GM03348 (cell line): ENCODE results near the gene CNTN4.

Experiments used
- DNase-seq: peaks from one replicate; pipeline ENCODE4 v3.0.0; 2012; ENCODE audit warnings: low spot score

The CNTN4 gene

GRCh38 chr3:2920103-2920502 is 821.4 kb downstream of the CNTN4 start:
- DNase-seq = no peak

- DNase-seq = no peak
These were observed 822.8 kb downstream of the CNTN4 start for GRCh38 chr3:2921452-2921851.

DNA sequence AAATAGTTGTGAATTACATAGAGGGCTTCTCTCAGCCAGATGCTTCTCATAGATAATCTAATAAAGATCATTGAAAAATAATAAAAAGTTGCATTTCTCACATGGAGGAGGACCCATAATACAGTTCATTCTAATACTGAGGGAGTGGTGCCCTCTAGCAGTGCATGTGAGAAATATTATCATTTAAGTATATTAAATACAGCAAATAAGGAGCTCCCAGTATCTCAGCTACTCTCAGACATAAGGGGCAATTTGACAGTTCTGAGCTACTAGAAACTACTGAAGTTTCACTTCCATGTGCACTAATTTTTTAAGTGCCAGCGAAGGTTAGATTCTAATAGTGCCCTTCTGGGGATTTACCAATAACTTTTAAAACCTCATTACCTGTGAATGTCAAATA is 823.2 kb downstream of the CNTN4 start:
- no peak for DNase-seq

DNA sequence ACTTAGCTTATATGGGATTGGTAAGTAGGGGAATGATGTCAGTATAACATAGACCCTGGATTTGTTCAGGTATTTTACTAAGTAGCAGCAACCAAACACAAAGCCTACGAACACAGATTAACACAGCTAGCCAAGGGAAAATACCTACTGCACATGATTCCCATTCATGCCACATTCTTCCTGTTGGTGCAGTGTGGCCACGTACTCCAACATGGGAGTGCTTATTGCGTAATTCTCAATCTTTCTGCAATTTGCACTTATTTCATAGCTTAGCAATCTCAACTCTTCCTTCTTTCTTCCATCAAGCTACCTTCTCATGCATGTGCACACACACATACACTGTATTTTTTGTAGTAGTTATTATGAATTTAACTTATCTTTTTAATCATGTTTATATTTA is 824.7 kb downstream of the CNTN4 start:
- no peak for DNase-seq

DNA sequence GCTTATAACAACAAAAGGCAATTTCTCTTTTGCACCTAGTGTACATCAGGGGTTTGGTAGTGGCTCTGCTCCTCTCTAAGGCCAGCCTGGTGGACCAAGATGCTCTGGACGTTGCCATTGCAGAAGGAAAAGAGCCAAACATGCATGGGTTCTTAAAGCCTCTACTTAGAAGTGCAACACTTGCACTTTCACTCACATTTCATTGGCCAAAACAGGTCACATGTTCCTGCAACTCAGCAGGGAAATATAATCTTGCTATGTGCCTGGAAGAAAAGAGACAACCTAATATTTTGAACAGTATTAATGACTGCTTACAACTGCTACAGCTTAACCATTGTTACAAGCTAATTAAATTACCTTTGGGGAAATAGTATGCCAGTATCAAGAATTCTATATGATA is 828.6 kb downstream of the CNTN4 start:
- no peak for DNase-seq

DNA sequence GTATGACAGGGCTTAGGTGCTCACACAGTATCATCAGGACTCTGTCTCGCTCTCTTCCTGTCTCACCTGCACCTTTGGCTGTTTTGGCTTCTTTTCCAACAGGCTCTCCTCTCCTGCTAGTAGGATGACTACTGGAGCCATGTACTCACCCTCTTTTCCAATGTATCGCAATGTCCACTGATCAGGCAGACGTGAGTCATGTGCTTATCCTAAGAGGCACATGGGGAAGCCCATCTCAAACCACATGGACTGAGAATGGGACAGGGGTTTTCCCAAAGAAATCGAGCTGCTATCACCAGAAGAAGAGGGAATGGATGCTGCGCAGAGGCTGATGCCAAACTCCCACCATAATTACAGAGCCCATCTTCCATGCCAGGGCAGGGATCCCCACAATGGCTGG is 830.9 kb downstream of the CNTN4 start:
- no peak for DNase-seq

DNA sequence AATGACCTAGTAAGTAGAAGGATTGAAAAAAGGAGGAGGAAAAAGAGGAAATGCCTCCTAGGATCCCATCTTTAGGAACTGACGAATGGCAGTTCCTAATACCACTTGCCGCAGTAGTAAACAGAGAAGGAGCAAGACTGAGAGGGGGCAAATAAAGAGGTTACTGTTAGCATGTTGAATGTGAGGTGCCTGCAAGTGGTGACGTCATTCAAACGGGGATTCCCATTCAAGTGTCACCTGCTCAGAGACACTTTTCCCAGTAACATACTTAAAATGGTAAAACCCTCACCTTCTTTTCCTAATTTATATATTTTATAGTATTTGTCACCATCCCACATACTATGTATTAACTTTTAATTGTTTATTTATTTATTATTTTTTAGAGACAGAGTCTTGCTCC is 832.6 kb downstream of the CNTN4 start:
- no peak for DNase-seq

DNA sequence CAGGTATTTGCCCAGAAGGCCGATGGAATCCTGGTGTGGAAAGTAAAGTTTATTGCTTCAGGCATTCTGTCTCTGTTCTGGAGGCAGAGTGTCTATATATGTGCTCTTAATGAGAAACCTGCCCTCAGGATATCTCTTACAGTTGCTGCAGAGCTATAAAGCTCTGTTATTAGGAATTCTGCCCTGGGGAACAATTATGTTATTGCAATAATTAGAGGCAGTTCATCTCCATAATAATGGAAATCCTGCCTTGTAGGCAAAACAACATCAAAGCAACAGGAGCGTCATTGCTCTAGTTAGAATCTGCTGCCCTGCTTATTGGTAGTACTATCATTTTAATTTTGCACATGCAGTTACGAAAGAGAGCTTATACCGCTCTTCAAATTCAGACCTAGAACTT is 835.9 kb downstream of the CNTN4 start:
- no peak for DNase-seq

DNA sequence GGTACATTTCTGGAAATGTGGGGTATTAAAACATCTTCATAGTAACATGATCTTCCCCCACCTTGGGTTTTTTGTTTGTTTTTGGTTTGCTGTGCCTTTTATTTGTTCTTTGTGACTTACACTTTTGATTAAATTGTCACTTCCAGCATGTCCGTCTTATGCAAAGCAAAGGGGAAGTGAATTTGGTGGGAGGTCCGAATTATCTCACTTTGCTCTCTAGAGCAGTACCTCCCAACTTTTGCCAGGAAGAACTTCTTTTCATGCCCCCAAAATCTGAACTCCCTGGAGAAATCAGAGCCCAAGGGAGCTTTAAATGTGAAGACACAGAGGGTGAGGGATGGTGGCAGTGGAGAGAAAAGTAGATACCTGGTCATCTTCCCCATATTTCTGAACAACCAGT is 838.4 kb downstream of the CNTN4 start:
- DNase-seq = no peak

DNA sequence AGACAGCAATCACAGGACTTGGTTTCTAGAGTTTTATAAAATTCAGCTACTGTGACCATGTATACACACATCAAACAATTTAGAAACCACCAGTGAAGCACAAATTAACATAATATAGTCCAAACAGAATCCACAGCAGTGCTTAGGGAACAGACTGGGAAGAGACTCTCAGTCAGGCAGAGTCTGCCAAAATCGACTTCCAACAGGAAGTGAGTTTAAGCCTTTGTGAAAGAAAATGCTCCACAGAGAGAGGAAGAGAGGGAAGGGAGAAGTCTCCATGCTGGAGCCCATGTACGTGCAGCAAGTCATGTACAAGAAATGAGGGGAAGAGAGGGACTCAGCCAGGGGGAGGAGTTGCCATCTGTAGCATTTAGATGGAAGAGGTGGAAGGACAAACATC is 838.9 kb downstream of the CNTN4 start:
- DNase-seq = no peak

DNA sequence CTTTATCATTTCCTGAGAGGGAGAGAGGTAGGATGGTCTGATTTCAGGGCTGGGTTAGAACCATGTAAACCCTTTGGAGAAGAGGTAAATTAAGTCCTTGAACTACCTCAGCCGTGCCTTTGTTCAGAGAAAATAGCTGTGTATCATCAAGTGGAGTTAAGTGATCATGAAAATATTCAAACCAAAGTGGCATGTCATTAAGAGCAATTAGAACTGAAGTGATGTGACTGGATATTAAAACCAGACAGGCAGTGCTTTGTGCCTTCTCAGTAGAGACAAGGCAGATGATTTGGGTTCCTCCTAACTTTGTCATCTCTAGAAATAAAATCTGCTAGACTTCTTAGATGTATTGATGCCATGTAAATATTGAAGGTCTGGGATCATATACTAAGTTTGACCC is 840.0 kb downstream of the CNTN4 start:
- no peak for DNase-seq

DNA sequence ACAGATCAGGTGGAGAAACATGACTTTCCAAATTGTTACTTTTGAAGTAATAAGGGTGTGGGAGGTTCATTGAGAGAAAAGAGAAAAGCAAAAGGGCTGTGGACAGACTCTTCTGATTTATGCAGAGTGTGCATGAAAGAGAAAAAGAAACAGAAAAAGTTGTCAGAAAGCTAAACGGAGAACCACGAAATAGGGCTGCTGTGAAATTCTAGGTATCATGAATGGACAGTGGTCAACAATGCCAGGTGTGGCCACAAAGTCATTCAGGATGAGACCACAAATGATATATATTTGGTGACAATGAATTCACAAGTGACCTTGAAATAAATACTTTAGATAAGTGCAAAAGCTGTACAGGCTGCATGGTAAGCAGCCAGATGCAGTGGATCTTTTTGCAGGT is 841.4 kb downstream of the CNTN4 start:
- no peak for DNase-seq

- no peak for DNase-seq
These were observed 846.0 kb downstream of the CNTN4 start for GRCh38 chr3:2944628-2945027.

GRCh38 chr3:2945121-2945520 is 846.5 kb downstream of the CNTN4 start:
- no peak for DNase-seq

- DNase-seq = no peak
These were observed 848.9 kb downstream of the CNTN4 start for GRCh38 chr3:2947536-2947935.

DNA sequence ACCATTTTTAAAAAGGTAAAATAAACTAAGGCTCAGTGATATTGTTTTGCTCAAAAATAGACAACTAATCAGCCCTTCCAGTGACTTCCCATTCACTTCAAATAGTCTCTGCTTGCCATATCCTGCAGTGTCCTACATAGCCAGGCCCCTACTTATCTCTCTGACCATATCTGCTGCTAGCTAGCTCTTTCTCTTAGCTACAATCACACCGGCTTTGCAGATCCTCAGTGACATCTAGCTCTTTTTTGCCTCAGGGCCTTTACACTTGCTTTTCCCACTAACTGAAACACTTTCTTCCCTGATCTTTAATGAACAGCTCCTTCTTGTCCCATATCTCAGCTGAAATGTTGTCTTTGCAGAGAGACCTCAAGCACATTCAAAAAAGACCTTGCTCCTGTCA is 850.2 kb downstream of the CNTN4 start:
- DNase-seq = no peak

GRCh38 chr3:2950159-2950558 is 851.5 kb downstream of the CNTN4 start:
- DNase-seq = no peak

- no peak for DNase-seq
These were observed 858.4 kb downstream of the CNTN4 start for GRCh38 chr3:2957115-2957514.

DNA sequence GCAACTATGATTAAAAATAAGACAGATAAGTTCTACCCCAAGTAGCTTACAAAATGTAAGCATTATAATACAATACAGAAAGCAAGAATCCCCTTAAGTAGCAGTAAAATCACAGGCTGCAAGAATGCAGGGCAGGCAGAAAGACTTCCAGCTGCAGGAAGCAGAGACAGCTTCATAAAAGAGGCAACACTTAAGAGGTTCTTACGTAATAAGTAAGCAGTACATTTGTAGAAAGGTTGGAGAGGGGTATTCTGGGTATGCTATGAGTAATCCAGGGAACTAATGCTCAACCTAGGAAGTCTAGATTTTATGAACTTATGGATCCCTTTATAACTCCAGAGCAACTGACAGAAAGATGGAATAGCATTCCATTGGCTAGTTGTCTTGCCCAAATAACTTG is 859.9 kb downstream of the CNTN4 start:
- DNase-seq = no peak

GRCh38 chr3:2961576-2961975 is 862.9 kb downstream of the CNTN4 start:
- DNase-seq = no peak

DNA sequence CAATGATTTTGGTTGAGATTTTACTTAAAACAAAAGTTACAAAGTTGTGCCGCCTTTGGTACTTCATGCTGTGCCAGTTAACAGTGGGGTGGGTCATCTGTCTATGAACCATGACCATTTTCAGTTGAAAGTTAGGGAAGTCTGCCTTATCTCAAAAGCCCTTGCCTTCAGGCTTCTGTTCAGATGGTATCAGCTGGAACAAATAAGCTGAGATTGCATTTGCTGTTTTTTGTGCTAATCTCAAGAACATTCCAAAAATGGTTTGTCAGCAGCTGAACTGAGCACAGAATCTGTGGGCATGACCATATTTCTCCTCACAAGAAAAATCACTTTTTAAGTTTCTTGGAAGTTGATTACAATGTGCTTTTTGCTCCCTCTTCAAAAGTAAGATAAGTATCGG is 869.2 kb downstream of the CNTN4 start:
- no peak for DNase-seq

GRCh38 chr3:2968475-2968874 is 869.8 kb downstream of the CNTN4 start:
- DNase-seq = no peak

- no peak for DNase-seq
These were observed 877.5 kb downstream of the CNTN4 start for GRCh38 chr3:2976212-2976611.

DNA sequence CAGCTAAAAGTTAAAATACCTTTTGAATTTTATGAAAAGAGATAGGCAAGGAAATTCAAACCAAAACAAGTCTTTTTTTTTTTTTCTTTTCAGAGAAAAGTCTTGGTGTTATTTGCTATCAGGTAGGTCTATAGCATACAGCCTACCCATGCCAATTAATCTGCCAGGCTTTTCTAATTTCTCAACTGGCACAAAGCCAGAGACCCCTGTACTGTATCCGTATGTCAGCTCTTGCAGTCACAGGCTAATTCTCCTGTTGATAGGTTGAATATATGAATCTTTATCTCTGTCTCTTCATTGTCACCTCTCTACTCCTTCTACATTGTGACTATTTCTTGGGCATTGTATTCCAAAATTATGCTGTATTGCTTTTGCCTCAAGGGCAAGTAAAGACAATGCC is 878.1 kb downstream of the CNTN4 start:
- no peak for DNase-seq

DNA sequence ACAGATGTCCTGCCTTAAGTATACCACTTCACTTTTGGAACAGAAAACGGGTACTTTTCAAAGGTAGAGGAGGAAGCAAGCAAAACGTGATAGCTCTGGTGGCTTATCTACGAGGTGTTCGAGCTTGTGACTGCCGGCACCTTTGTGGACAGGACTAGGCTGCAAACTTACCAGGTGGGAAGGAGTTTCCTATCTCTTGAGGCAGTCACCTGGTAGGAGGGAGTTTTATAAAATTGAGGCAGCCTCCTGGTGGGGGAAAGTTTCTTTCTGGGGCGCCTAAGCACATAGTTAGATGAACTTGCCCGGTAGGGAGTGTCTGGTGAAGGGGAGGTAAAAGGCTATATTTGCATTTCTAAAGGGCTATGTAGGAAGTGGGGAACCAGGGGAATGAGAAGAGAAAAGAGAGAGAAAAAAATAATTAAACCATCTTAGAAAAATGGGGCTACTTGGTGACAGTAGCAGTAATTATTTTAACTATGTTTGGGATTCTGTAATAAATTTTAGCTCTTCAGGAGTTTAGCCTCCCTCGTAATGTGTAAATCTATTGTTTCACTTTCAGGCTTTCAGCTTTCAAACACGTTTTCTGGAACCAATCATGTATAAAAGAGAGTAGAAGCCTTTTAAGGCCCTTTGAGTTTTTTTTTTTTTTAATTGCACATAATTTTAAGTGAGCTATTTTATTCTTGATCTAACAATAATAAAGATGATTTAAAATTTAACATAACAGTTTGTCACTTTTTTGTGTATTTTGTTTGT is 880.5 kb downstream of the CNTN4 start:
- DNase-seq = no peak
